MCF 10A (cell line): ENCODE data around the gene TCAF2. TPM values are rescaled to one million over a fixed set of nuclear protein-coding genes. Genes with fewer than 3 reads are reported as not detected.
A peak's percentile ranks its signal among the peaks of the same experiment; 100 is the strongest.
"Not testable (repeated sequence)": the region's sequence is repeated elsewhere in the genome, so short reads cannot be mapped to it uniquely, and the experiment has no call there.

ENCODE experiments used
- Bru-seq: library from RNA; stranded (reverse); fragments of 400-500 nt; gene quantifications from one replicate; lab custom pipeline; 2021; lab: Mats Ljungman, UMichigan
- BruChase-seq, 2 experiments: library from RNA; stranded (reverse); fragments of 400-500 nt; gene quantifications; one replicate each; lab custom pipeline; 2021; lab: Mats Ljungman, UMichigan
- BruUV-seq: library from RNA; stranded (reverse); fragments of 400-500 nt; replicated peaks from 2 replicates; lab custom pipeline; 2021; lab: Mats Ljungman, UMichigan
- CTCF ChIA-PET: fragments of 300-600 bp; sonication (Branson Sonifier 250); formaldehyde crosslinking; extraction: SDS; loops from one replicate; lab custom pipeline; 2021; ENCODE audit warnings: antibody characterized with exemption, inconsistent platforms; lab: Yijun Ruan, JAX
- POLR2A ChIA-PET: fragments of 300-600, 350-650 bp; sonication (Branson Sonifier 250); formaldehyde crosslinking; extraction: SDS; loops from one replicate; lab custom pipeline; 2020; ENCODE audit warnings: antibody characterized with exemption, inconsistent platforms; lab: Yijun Ruan, JAX
- DNase-seq: peaks from one replicate; pipeline ENCODE4 v3.0.0-alpha.2; 2018; ENCODE audit not compliant: unreplicated experiment
- H3K27ac Mint-ChIP-seq: one replicate; pipeline ENCODE4 v1.8.0; 2022; ENCODE audit warnings: mild to moderate bottlenecking, low read depth, mixed read lengths; ENCODE audit not compliant: unreplicated experiment
- H3K27me3 Mint-ChIP-seq: one replicate; pipeline ENCODE4 v1.8.0; 2022; ENCODE audit warnings: mixed read lengths; ENCODE audit not compliant: insufficient read depth, unreplicated experiment
- H3K36me3 Mint-ChIP-seq: one replicate; pipeline ENCODE4 v1.8.0; 2022; ENCODE audit warnings: mild to moderate bottlenecking, moderate library complexity, mixed read lengths; ENCODE audit not compliant: insufficient read depth, unreplicated experiment
- H3K4me1 Mint-ChIP-seq: one replicate; pipeline ENCODE4 v1.8.0; 2022; ENCODE audit warnings: mixed read lengths; ENCODE audit not compliant: insufficient read depth, unreplicated experiment
- H3K4me3 Mint-ChIP-seq: one replicate; pipeline ENCODE4 v1.8.0; 2022; ENCODE audit warnings: mild to moderate bottlenecking, moderate library complexity, mixed read lengths; ENCODE audit not compliant: unreplicated experiment
- H3K9me3 Mint-ChIP-seq: one replicate; pipeline ENCODE4 v1.8.0; 2022; ENCODE audit warnings: mixed read lengths; ENCODE audit not compliant: unreplicated experiment
- intact Hi-C: fragments of 100-400 bp; cut with micrococcal nuclease; formaldehyde crosslinking; loops from 2 replicates; pipeline ENCODE4 v1.14.1; 2022
- long read RNA-seq: library from polyadenylated mRNA; stranded (forward); transcript quantifications from one replicate; pipeline ENCODE4 v2.0.0, GENCODE V29; 2022
- total RNA-seq: library from RNA; stranded (reverse); gene quantifications from 2 replicates; pipeline ENCODE4 v1.2.3, GENCODE V29; 2022

The TCAF2 gene
- total RNA-seq (0.49 and 0.70 TPM in 2 replicates), Bru-seq, nascent RNA (percentile 13 among the genes with signal in this experiment), BruChase-seq, experiment 1, labeled RNA remaining after a 6-hour chase (percentile 15 among the genes with signal in this experiment), BruChase-seq, experiment 2, labeled RNA remaining after a 2-hour chase (percentile 19 among the genes with signal in this experiment)
- long read RNA-seq, partial matches to known transcripts = 0 of 2 reads
- long read RNA-seq, other reads (novel, unspliced or antisense) = 2 of 2 reads

- H3K27me3 Mint-ChIP-seq, intact Hi-C loops, BruUV-seq, CTCF ChIA-PET, H3K4me1 Mint-ChIP-seq, DNase-seq, H3K36me3 Mint-ChIP-seq, H3K9me3 Mint-ChIP-seq, H3K4me3 Mint-ChIP-seq, H3K27ac Mint-ChIP-seq, POLR2A ChIA-PET: not testable (repeated sequence)
Measured at GRCh38 chr7:143620646-143621045, at the start of gene TCAF2. Gene TCAF2 (plus strand): TSS chr7:143620974.

- DNase-seq, H3K27me3 Mint-ChIP-seq, H3K4me1 Mint-ChIP-seq, BruUV-seq, H3K36me3 Mint-ChIP-seq, CTCF ChIA-PET, H3K27ac Mint-ChIP-seq, H3K9me3 Mint-ChIP-seq, POLR2A ChIA-PET, intact Hi-C loops, H3K4me3 Mint-ChIP-seq: not testable (repeated sequence)
Measured at GRCh38 chr7:143571501-143571900, 49.3 kb upstream of the TCAF2 start, which contains the start of gene CTAGE15. Gene CTAGE15 (plus strand): TSS chr7:143571801. CDS start chr7:143571818, 17 bp downstream.

- not testable (repeated sequence) for BruUV-seq, H3K4me3 Mint-ChIP-seq, H3K36me3 Mint-ChIP-seq
Measured at GRCh38 chr7:143588183-143588582, 32.6 kb upstream of the TCAF2 start.

GRCh38 chr7:143589897-143590296 lies 30.9 kb upstream of the TCAF2 start:
- H3K4me1 Mint-ChIP-seq, H3K27ac Mint-ChIP-seq, H3K36me3 Mint-ChIP-seq, H3K9me3 Mint-ChIP-seq, intact Hi-C loops, POLR2A ChIA-PET, H3K4me3 Mint-ChIP-seq, H3K27me3 Mint-ChIP-seq, DNase-seq, BruUV-seq, CTCF ChIA-PET: not testable (repeated sequence)

More at GRCh38 chr7:143588183-143588582, 32.6 kb upstream of the TCAF2 start:
- H3K27ac Mint-ChIP-seq, intact Hi-C loops, CTCF ChIA-PET, POLR2A ChIA-PET, H3K27me3 Mint-ChIP-seq, DNase-seq, H3K9me3 Mint-ChIP-seq, H3K4me1 Mint-ChIP-seq: not testable (repeated sequence)

- H3K27ac Mint-ChIP-seq, CTCF ChIA-PET, H3K4me1 Mint-ChIP-seq, intact Hi-C loops, DNase-seq, H3K9me3 Mint-ChIP-seq, POLR2A ChIA-PET, H3K36me3 Mint-ChIP-seq, H3K4me3 Mint-ChIP-seq, H3K27me3 Mint-ChIP-seq: not testable (repeated sequence)
- TSS peak; percentile 59 for BruUV-seq
Measured at GRCh38 chr7:143598086-143598485, 22.7 kb upstream of the TCAF2 start.

GRCh38 chr7:143603549-143603948 lies 17.2 kb upstream of the TCAF2 start:
- H3K4me3 Mint-ChIP-seq, H3K36me3 Mint-ChIP-seq, H3K9me3 Mint-ChIP-seq, H3K27ac Mint-ChIP-seq, H3K4me1 Mint-ChIP-seq, DNase-seq, POLR2A ChIA-PET, CTCF ChIA-PET, BruUV-seq, intact Hi-C loops, H3K27me3 Mint-ChIP-seq: not testable (repeated sequence)

- BruUV-seq, CTCF ChIA-PET, H3K4me1 Mint-ChIP-seq, H3K4me3 Mint-ChIP-seq, H3K36me3 Mint-ChIP-seq, DNase-seq, POLR2A ChIA-PET, H3K27me3 Mint-ChIP-seq, H3K9me3 Mint-ChIP-seq, intact Hi-C loops, H3K27ac Mint-ChIP-seq: not testable (repeated sequence)
Measured at GRCh38 chr7:143606088-143606487, 14.7 kb upstream of the TCAF2 start.

- DNase-seq = not testable (repeated sequence)
Measured at GRCh38 chr7:143615545-143615944, 5.2 kb upstream of the TCAF2 start.

GRCh38 chr7:143617204-143617603 lies 3.6 kb upstream of the TCAF2 start:
- intact Hi-C loops, DNase-seq, H3K36me3 Mint-ChIP-seq, BruUV-seq, CTCF ChIA-PET, H3K4me3 Mint-ChIP-seq, H3K9me3 Mint-ChIP-seq, H3K27ac Mint-ChIP-seq, H3K27me3 Mint-ChIP-seq, H3K4me1 Mint-ChIP-seq, POLR2A ChIA-PET: not testable (repeated sequence)

More at GRCh38 chr7:143615545-143615944, 5.2 kb upstream of the TCAF2 start:
- H3K36me3 Mint-ChIP-seq, H3K4me1 Mint-ChIP-seq, H3K9me3 Mint-ChIP-seq, H3K27me3 Mint-ChIP-seq, intact Hi-C loops, BruUV-seq, CTCF ChIA-PET, POLR2A ChIA-PET, H3K4me3 Mint-ChIP-seq, H3K27ac Mint-ChIP-seq: not testable (repeated sequence)
